LoVo (cell line): Measurements from ENCODE around the gene CA5A.

ENCODE experiments used
- DNase-seq: peaks from one replicate; pipeline ENCODE4 v3.0.0-alpha.2; 2016; ENCODE audit warnings: low spot score

CA5A gene

DNA sequence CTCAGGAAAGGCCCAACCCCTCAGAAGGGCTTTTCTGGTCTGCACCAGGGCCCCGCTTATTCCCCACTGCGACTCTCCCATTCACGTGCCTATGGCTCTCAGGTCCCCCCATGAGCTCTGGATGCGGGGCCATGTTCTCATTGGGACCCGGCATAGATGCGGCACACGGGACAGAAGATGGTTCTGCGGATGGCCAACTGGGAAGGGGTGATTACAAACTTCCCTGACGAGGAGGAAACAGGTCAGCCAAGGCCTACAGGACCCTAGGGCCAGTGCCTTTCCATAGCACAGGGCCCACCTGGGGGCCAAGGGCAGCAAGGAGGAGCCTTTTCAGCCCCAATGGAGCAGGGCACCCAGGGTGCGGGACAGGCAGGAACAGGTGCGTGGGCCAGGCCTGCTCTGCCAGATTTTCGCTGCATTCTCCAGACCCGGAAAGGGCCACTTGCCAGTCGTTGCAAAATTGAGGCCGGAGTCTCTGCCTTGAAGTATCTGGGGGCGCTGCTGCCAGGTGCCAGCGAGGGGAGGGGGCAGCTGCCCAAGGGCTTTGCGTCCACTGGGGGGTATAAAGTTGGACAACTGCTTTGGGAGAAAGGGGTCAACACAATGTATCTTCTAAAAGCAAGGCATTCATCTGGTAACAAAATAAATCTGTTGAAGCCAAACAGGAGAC is 87.5 kb downstream of the CA5A start:
- no peak for DNase-seq

DNA sequence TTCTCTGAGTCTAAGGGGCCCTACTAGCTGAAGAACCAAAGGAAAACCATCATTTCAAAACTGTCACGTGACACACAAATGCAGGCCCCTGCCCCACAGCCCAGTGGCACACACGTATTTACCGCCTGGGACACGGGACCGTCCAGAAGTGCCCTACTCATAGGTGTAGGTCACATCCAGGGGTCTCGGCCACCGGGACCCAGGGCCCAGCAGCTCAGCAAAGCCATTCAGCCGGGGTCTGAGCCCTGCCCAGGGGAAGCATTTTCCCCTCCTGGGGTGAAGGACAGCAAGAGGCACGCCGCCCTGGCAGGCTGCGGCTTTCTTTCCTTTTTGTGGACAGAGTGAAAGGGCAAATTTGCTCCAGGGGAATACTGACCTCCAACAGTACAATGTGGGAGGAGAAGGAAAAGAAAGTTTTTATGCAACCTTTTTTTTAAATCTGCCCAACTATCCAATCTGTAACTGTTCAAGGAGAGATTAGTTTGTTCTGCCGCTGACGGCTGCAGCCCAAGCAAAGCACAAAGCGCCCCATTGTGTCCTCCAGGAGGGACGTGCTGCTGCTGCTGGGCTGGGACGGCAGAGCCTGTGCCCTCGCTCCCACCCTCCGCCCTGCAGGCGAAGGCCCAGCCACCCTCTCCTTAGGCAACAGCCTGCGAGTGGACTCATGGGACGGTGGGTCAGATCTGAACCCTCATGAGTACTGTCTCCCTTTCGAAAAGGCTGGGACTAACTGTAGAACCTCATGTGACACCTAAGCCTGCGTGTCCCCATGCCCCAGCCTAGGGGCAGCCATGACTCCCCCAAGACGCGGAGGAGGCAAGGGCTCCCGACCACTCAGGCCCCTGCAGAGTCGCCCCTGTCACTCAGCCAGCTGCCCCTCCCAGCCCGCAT is 88.3 kb downstream of the CA5A start:
- DNase-seq, result no peak

DNA sequence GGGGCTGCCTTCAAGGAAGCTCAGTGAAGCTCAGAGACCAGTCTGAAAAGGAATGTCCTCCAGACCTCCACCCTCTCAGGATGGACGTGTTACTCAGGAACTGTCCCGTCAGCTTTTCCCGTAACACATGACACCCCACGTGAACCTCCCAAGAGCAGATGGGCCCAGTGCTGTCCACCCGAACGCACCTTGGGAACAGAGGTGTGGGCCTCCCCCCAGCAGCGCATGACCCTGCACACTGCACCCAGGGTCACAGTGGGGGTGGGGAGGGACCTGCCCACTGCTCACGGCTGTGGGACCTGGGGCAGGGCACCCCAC is 88.9 kb downstream of the CA5A start:
- DNase-seq, result no peak

DNA sequence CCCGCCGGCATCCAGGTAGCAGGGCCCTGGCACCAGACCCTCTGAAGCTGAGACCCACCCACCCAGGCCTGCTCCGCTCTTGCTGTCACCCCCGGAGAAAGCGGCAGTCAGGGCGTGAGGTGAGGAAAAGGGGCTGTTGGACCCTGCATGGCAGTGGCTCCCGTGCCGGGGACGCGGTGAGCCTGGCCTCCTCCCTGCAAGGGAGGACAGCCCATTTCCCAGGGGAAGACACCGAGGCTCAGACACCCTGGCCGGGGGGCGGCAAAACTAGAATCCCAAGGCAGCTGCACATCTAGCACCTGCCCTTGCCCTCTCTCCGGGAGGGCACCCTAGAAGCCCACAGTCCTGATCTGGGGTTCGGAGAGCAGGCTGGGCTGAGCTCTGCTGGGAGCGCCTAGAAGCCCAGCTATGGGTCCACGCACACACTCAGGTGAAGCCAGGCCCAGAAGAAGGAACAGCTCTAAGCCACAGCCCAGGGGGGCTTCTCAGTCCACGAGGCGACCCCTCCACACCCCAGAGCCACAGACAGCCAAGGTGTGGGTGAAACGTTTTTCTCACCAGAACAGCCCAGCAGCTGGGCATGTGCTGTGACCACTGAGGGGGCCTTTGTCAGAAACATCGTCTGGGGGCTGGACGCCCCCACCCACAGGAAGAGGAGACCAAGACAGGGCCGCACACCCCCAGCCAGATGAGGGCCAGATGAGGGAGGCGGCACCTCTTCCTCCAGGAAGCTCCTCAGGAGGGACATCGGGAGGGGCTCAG is 89.4 kb downstream of the CA5A start:
- DNase-seq, result no peak

DNA sequence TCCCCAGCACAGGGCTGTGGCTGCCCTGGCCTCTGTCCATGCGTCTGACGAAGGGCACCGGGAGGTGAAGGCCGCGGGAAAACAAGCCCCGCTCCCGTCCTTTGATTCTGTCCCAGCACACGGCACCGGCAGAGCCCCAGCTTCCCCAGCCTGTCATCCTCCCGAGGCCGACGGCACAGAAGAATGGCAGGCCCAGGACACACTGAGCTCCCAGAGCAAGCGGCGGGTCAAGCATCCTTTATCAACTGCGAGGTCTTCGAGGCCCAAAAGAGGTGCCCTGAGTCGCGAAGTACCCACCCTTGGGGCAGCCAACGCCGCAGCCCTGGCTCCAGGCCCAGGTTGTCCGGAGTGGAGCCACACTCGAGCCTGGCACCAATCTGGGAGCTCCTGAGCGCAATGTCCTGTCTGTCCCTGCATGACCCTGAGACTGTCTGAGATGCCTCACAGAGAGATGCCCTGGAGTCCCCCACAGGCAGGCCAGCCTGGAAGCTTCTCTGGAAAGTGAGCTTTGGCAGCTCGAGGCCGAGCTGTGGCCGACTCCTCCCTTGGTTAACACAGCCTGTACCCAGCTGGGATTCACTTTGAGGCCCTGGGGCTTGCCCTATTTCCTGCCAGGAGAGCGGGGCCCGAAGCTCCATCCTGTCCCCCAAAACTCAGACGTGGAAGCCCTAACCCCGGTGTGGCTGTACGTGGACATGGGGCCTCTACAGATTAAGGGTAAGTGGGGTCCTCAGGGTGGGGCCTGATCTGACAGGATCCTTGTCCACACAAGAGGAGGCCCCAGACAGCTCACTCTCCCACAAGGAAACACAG is 90.3 kb downstream of the CA5A start:
- no peak for DNase-seq

DNA sequence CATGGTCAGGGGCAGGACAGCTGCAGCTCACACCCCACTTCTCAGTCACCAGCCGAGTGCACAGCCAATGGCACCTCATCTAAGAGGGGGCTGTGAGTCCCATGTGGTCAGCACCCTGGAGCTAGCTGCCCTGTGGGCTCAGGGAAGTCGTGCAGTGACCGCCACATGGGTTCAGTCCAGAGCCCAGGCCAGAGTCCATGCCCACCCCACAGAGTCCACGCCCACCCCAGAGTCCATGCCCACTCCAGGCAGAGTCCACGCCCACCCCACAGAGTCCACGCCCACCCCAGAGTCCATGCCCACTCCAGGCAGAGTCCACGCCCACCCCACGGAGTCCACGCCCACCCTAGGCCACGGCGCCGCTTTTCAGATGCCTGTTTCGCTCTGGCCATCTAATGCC is 91.1 kb downstream of the CA5A start:
- no peak for DNase-seq

DNA sequence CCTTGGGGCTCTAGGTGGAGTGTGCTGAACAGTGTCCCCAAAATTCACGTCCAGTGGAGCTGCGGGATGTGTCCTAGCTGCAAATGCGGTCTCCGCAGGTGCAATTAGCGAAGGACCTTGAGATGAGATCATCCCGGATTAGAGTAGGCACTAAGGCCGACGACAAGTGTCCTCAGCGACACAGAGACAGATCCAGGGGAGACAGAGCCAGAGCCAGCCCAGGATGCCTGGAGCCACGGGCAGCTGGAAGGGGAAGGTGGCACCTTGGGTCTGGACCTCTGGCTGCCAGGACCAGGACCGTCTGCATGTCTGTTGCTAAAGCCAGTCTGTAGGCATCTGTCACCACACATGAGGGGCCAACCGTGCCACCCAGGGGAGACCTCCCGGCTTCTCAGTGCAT is 91.5 kb downstream of the CA5A start:
- DNase-seq, result no peak

DNA sequence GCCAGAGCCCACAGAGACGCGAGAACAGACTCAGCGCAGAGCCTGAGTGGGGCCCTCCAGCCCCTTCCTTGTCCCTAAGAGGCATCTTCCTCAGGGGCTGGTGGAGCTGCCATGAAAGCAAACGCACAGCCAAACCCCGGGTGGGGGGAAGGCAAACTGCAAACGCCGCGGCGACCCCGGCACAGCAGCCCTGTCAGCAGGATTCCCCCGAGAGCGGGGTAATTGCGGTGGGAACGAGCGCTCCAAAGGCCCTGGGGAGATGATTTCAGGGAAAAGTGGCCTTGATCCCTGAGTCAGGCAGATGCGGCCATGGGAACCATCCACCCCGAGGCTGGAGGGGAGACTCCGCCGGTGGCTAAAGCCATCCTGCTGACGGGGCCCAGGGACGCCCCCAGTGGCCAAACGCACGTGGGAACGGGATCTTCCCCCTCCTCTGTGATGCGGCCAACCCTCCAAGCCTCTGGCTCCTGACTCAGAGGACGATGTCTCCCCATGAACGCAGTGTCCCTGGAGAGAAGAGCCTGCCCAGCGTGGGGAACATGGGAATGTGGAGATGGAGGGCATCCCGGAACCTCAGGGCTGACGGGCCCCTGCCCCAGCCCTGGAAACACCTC is 92.1 kb downstream of the CA5A start:
- DNase-seq, result no peak

- DNase-seq, result no peak
These were observed 92.6 kb downstream of the CA5A start for GRCh38 chr16:87843678-87844105.

DNA sequence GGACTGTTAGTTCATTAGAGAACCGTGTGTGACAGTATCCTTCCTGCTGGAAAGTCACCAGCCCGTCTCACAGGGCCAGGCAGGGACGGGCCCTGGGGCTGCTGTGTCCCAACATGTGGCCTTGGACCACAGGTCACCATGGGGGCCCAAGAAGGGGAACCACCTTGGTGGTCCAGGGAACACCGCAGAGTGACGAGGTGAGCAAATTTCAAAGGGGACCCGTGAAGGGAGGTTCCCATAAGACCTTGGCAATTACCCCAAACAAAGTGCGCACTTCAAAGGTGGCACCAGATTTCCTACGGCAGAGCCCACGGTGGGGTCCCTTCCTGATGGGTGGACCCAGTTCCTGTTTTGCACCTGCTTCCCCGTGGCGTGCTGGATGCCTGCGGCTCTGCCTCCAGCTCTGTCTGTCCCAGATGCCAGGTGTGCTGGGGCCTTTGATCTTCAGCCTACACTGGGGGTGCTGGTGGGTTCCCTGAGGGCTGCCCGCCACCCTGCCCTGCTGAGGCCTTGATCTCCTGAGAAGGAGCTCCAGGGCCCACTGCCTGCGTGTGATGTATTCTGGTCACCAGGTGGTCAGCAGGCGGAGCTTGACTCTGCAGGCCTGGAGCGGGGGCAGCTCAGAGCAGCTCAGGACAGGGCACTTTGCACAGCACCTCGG is 94.0 kb downstream of the CA5A start:
- no peak for DNase-seq

DNA sequence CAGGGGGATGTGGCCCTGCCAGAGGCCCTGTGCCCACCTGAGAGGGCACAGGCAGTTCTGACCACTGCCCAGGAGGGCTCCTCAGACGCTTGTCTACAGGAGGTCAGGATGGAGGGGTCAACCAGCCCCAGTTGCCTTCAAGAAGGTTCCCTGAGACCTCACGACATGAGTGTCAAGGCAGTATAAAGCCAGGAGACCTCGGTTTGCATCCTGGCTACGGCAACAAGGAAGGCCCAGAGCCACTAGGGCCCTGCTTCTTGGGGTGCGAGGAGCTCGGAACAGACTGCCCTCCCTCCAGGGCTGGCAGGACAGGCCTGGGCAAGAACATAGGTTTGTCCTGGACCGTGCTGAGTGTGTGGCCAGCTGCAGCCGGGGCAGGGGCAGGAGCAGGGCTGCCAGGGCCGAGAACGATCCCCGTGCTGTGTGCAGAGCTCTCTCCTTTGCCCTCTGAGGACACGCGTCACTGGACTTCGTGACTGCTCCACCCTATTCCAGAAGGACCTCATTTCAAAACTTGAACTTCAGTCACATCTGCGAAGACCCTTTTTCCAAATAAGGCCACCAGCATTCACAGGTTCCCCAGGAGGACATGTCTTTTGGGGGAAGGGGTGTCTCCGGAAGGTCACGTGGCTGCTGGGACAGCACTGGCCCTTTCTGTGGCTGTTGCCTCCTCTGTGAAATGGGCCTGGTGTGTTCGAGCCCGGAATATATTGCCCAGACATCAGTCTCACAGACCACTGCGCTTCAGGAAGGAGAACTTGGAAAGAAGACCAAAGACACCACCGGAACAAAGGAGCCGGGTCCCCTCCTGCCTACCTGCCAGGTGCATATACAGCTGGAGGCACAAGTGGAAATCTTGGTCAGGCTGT is 94.8 kb downstream of the CA5A start:
- DNase-seq, result no peak

- DNase-seq, result no peak
These were observed 95.9 kb downstream of the CA5A start for GRCh38 chr16:87840271-87840978.

DNA sequence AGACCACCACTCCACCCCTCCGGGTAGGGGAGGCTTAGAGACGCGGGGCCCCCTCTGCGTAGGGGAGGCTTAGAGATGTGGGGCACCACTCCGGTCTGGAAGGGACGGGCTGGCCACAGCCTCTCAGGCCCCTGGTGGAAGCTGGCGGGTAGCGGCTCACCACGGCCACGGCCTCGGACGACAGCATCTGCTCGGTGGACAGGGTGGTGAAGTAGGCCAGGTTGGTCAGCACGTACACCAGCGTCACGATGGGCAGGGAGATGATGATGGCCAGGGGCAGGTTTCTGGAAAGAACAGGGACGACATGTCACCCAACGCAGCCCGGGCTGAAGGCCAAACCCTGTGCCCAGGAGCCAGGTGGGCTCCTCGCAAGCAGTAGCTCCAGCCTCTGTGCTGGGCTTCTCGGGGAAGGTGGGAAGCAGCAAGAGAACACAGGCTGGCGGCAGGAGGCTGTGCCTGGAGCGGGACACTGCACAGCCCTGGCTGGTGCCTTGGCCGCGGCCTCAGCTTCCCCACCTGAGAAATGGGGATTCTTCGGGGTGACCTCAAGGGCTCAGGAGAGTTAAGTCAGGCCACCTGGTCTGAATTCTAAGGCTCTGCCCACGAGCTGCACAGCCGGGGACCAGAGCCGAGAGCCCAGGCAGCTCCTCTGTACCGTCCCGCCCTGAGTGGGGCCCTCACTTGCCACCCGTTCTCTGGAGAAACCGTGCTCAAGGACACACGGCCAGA is 96.6 kb downstream of the CA5A start:
- no peak for DNase-seq

- DNase-seq, result no peak
These were observed 97.4 kb downstream of the CA5A start for GRCh38 chr16:87838643-87839541.
